HepG2 (cell line): ENCODE measurements around the gene CHN1. TPM values are rescaled to one million over a fixed set of nuclear protein-coding genes. Genes with fewer than 3 reads are reported as not detected.

Source experiments
- ATAC-seq: fragments of 200-7000 bp; cut with Tn5 transposase; 3 replicates; pipeline ENCODE4 v1.9.1; 2020; ENCODE audit warnings: mild to moderate bottlenecking, moderate library complexity
- BruUV-seq: library from RNA; stranded (reverse); fragments of 400-500 nt; replicated peaks from 2 replicates; lab custom pipeline; 2021; lab: Mats Ljungman, UMichigan
- CTCF ChIA-PET: fragments of 300-600 bp; formaldehyde crosslinking; extraction: SDS; loops from one replicate; lab custom pipeline; 2021; ENCODE audit warnings: low total read pairs, inconsistent platforms, low intra/inter-chr PET ratio; lab: Yijun Ruan, JAX
- POLR2A ChIA-PET: fragments of 350-600 bp; sonication (Branson Sonifier 250); formaldehyde crosslinking; loops from one replicate; lab custom pipeline; 2020; ENCODE audit warnings: antibody characterized with exemption, inconsistent platforms; lab: Yijun Ruan, JAX
- DNase-seq: peaks from one replicate; pipeline ENCODE4 v3.0.0-alpha.2; 2015; ENCODE audit warnings: low spot score
- FAIRE-seq: peaks from 3 replicates; lab custom pipeline; 2011; peaks lifted over from hg19 to GRCh38; lab: Jason Lieb, UNC
- H2AFZ ChIP-seq: one replicate; pipeline ENCODE4 v1.6.1; 2011; ENCODE audit warnings: low read length, inconsistent platforms
- H3K27ac ChIP-seq: fragments of 300-600 bp; 3 replicates; pipeline ENCODE4 v1.8.0; 2011; ENCODE audit warnings: mixed run types, mild to moderate bottlenecking, mixed read lengths, low read length, inconsistent platforms; ENCODE audit not compliant: insufficient read depth; ENCODE audit errors: extremely low read length
- H3K27me3 ChIP-seq, 2 experiments: fragments of 200-600 bp in 1 of 2; 2 replicates in 1 of 2; 3 replicates in 1 of 2; pipeline versions ENCODE4 v1.6.0 to v1.8.0; 2011; ENCODE audit warnings: low read length in 2 of 2, mild to moderate bottlenecking in 2 of 2, moderate library complexity in 2 of 2, inconsistent platforms in 1 of 2; ENCODE audit not compliant: insufficient read depth in 2 of 2, control insufficient read depth in 1 of 2
- H3K36me3 ChIP-seq, 2 experiments: fragments of 200-600 bp in 1 of 2; replicated peaks in 1 of 2; 2 replicates in 1 of 2; 3 replicates in 1 of 2; pipeline versions ENCODE4 v1.5.1 to v1.8.0; 2011; ENCODE audit warnings: low read length in 2 of 2, inconsistent platforms in 1 of 2; ENCODE audit not compliant: insufficient read depth in 2 of 2, control insufficient read depth in 1 of 2
- H3K4me1 ChIP-seq: 2 replicates; pipeline ENCODE4 v1.5.1; 2012; ENCODE audit warnings: low read length, inconsistent platforms; ENCODE audit not compliant: insufficient read depth
- H3K4me2 ChIP-seq: 2 replicates; pipeline ENCODE4 v1.6.0; 2011; ENCODE audit warnings: low read depth, low read length, inconsistent platforms
- H3K4me3 ChIP-seq, 3 experiments: fragments of 200-600 bp in 1 of 3; sonication (generic), shearing (Covaris generic) in 1 of 3; replicated peaks in 1 of 3; 2 replicates each; pipeline ENCODE4 v1.5.1; 2011 to 2016; ENCODE audit warnings: low read length in 3 of 3, inconsistent platforms in 2 of 3, low read depth in 2 of 3, mild to moderate bottlenecking in 2 of 3, control low read depth in 1 of 3, mixed read lengths in 1 of 3; ENCODE audit not compliant: insufficient read depth in 1 of 3
- H3K79me2 ChIP-seq: one replicate; pipeline ENCODE4 v1.6.1; 2011; ENCODE audit warnings: low read length, inconsistent platforms; ENCODE audit not compliant: insufficient read depth
- H3K9ac ChIP-seq: 2 replicates; pipeline ENCODE4 v1.6.0; 2011; ENCODE audit warnings: mild to moderate bottlenecking, low read depth, low read length, inconsistent platforms; ENCODE audit not compliant: insufficient read depth
- H3K9me3 ChIP-seq: 2 replicates; pipeline ENCODE4 v1.5.1; 2012; ENCODE audit warnings: mild to moderate bottlenecking, low read length
- H4K20me1 ChIP-seq: 2 replicates; pipeline ENCODE4 v1.6.0; 2011; ENCODE audit warnings: inconsistent platforms, mild to moderate bottlenecking, low read length, moderate library complexity; ENCODE audit not compliant: insufficient read depth
- ATF2 ChIP-seq: sonication (generic); formaldehyde crosslinking; IDR thresholded peaks from 2 replicates; pipeline ENCODE4 v1.4.0; 2020; ENCODE audit warnings: missing genetic modification reagents
- GABPA ChIP-seq, 2 experiments: IDR thresholded peaks; 2 replicates each; pipeline ENCODE4 v1.6.1; 2011 to 2016; ENCODE audit warnings: low read depth in 2 of 2, low read length in 1 of 2, missing biosample characterization in 1 of 2, missing genetic modification characterization in 1 of 2
- NFAT5 ChIP-seq: sonication (generic); formaldehyde crosslinking; IDR thresholded peaks from 2 replicates; pipeline ENCODE4 v1.4.0; 2020; ENCODE audit warnings: missing genetic modification reagents
- TEAD3 ChIP-seq: optimal IDR thresholded peaks from 2 replicates; pipeline ENCODE3; 2016; ENCODE audit warnings: borderline replicate concordance
- YY1 ChIP-seq: IDR thresholded peaks from 2 replicates; pipeline ENCODE4 v1.6.1; 2011; ENCODE audit warnings: low read length, low read depth, moderate library complexity, mild to moderate bottlenecking; ENCODE audit not compliant: insufficient read depth, insufficient replicate concordance
- ZNF432 ChIP-seq: sonication (generic); formaldehyde crosslinking; IDR thresholded peaks from 2 replicates; pipeline ENCODE4 v1.5.0; 2020; ENCODE audit warnings: missing genetic modification reagents, mild to moderate bottlenecking, borderline replicate concordance
- ZNF598 ChIP-seq: sonication (generic); formaldehyde crosslinking; IDR thresholded peaks from 2 replicates; pipeline ENCODE4 v1.5.1; 2020; ENCODE audit warnings: mild to moderate bottlenecking, missing genetic modification reagents, borderline replicate concordance
- ZNF652 ChIP-seq: IDR thresholded peaks from 2 replicates; pipeline ENCODE4 v1.6.1; 2016; ENCODE audit warnings: low read depth, borderline replicate concordance
- ZZZ3 ChIP-seq: sonication (generic); formaldehyde crosslinking; IDR thresholded peaks from 2 replicates; pipeline ENCODE4 v1.4.0; 2020; ENCODE audit warnings: missing genetic modification reagents, mild to moderate bottlenecking, borderline replicate concordance
- WGBS: methylation state at CpG from one replicate; pipeline ENCODE4 v1.1.6; 2017; ENCODE audit warnings: low lambda C conversion rate; 5-methylcytosine and 5-hydroxymethylcytosine counted together
- in situ Hi-C: cut with HindIII; loops from 2 replicates; pipeline ENCODE4 v1.10.0; 2017; ENCODE audit warnings: low pct_unique_long_range_greater_than_20kb; ENCODE audit not compliant: extremely low pct_ligation_motif_present
- intact Hi-C: fragments of 100-400 bp; cut with micrococcal nuclease; formaldehyde crosslinking; loops from one replicate; pipeline ENCODE4 v1.10.0; 2022; ENCODE audit not compliant: unreplicated experiment
- polyA plus RNA-seq, 8 experiments: library from polyadenylated mRNA; depleted of rRNA in 3 of 8; stranded (reverse) in 7 of 8; unstranded in 1 of 8; fragments of >200 nt; fragmentation: Illumina TruSeq in 4 of 8; extraction: Trizol in 4 of 8; gene quantifications; 2 replicates each; pipeline versions ENCODE4 v1.2.1 to v1.2.3, GENCODE V29; 2011 to 2016; ENCODE audit warnings: low read depth in 4 of 8, missing spikeins in 1 of 8, mixed read lengths in 1 of 8; ENCODE audit not compliant: insufficient read depth in 1 of 8
- total RNA-seq, 5 experiments: library from RNA; depleted of rRNA; stranded (reverse); fragments of >200 nt; fragmentation: Illumina TruSeq; extraction: Trizol; gene quantifications; 2 replicates each; pipeline ENCODE4 v1.2.3, GENCODE V29; 2016; ENCODE audit warnings: low read depth in 1 of 5
- TF ChIP-seq, protein P1 (sequence below): sonication (generic); formaldehyde crosslinking; IDR thresholded peaks from 2 replicates; pipeline ENCODE4 v1.4.0; 2020; ENCODE audit warnings: missing genetic modification reagents, borderline replicate concordance

CHN1 gene
- total and polyA plus RNA-seq, 2 of the 13 experiments (the other 11 are each of a cell fraction or from before 2014, with no cell fraction given) = 2.8 to 3.5 TPM

DNA sequence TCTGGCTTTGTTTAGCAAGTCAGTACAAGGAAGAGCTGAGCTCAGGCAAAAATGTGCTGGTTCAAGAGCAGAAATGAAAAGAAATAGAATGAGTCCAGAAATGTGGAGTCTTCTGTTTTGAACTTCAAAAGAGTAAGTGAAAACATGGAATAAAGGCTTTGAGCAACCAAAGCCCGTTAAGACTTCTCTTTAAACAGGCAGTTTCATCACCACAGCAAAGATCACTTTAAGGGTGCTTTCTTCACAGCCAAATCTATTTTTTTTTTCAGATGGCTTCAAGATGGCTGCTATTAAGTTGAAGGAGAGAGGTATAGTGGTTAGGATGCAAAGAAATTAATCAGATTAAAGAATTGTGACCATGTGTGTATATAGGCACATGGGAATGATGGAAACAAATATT lies 238.9 kb downstream of the CHN1 start (continued):
- TF ChIP-seq ATF2 (CRISPR knock-in tag) (no peak), NFAT5 (no peak), GABPA (IDR thresholded peaks at IDR 0.05; ENCODE audit: low read depth, low read length) (no peak), GABPA (CRISPR knock-in tag; IDR thresholded peaks at IDR 0.05; ENCODE audit: low read depth) (no peak)

DNA sequence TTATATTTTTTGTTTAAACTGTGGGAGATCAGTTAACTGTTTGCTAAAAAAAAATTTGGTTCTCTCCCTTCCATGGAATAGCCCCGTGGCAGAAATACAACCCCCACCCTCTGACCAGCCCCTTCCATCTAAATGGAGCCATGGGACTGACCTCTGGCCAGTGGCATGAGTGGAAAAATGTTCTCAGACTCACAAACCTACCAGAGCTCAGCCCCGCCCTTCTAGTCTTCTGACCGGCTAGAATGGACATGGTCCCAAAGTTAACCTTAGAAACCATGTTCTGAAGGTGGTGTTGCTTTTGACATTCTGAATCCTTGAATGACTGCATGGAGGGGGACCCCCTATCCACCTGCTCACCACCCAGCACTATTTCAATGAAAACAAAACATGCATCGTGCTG lies 239.6 kb downstream of the CHN1 start:
- no peak overlapping the region for H3K27ac ChIP-seq
- ChIA-PET CTCF (no interaction called here), POLR2A (no interaction called here)
- no peak overlapping the region for H3K9ac ChIP-seq
- ATAC-seq = no peak
- H2AFZ ChIP-seq = no peak overlapping the region
- no TSS peak for BruUV-seq
- in situ Hi-C loops (no loop called here), intact Hi-C loops (no loop called here)
- no peak for DNase-seq
- no peaks in the 10 kb centered on the region for H3K9me3 ChIP-seq
- H3K79me2 ChIP-seq = no peaks in the 10 kb centered on the region
- no peaks in the 10 kb centered on the region for H3K4me1 ChIP-seq
- 10% methylated on average over 4 of the region's 4 CpGs for WGBS
- no peak for FAIRE-seq
- H3K4me2 ChIP-seq = no peak overlapping the region
- H4K20me1 ChIP-seq = no peaks in the 10 kb centered on the region
- H3K27me3 ChIP-seq = peaks cover 0 to 16% of the 10 kb centered on the region in 2 experiments; a peak in 1 of 5 replicates
- no peak overlapping the region for H3K4me3 ChIP-seq
- H3K36me3 ChIP-seq = no peaks in the 10 kb centered on the region
- TF ChIP-seq ZZZ3 (CRISPR knock-in tag) (no peak), ZNF598 (CRISPR knock-in tag) (no peak), YY1 (no peak), ZNF432 (CRISPR knock-in tag) (no peak), TEAD3 (CRISPR knock-in tag) (no peak), ZNF652 (CRISPR knock-in tag) (no peak)
- TF ChIP-seq, protein P1, sequence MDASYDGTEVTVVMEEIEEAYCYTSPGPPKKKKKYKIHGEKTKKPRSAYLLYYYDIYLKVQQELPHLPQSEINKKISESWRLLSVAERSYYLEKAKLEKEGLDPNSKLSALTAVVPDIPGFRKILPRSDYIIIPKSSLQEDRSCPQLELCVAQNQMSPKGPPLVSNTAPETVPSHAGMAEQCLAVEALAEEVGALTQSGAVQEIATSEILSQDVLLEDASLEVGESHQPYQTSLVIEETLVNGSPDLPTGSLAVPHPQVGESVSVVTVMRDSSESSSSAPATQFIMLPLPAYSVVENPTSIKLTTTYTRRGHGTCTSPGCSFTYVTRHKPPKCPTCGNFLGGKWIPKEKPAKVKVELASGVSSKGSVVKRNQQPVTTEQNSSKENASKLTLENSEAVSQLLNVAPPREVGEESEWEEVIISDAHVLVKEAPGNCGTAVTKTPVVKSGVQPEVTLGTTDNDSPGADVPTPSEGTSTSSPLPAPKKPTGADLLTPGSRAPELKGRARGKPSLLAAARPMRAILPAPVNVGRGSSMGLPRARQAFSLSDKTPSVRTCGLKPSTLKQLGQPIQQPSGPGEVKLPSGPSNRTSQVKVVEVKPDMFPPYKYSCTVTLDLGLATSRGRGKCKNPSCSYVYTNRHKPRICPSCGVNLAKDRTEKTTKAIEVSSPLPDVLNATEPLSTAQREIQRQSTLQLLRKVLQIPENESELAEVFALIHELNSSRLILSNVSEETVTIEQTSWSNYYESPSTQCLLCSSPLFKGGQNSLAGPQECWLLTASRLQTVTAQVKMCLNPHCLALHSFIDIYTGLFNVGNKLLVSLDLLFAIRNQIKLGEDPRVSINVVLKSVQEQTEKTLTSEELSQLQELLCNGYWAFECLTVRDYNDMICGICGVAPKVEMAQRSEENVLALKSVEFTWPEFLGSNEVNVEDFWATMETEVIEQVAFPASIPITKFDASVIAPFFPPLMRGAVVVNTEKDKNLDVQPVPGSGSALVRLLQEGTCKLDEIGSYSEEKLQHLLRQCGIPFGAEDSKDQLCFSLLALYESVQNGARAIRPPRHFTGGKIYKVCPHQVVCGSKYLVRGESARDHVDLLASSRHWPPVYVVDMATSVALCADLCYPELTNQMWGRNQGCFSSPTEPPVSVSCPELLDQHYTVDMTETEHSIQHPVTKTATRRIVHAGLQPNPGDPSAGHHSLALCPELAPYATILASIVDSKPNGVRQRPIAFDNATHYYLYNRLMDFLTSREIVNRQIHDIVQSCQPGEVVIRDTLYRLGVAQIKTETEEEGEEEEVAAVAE (CRISPR knock-in tag) = no peak
